Measurements from ENCODE around the gene CACNA1I.

GRCh38 chr22:39718921-39719475, 148.4 kb downstream of the CACNA1I start:
- TF ChIP-seq CTCF (IDR thresholded peaks at IDR 0.05) = no peak
- no peak for TF ChIP-seq ZFX (IDR thresholded peaks at IDR 0.05; ENCODE audit: borderline replicate concordance)

Data from 22Rv1 (cell line).